ENCODE results near the gene BAZ1B. TPM values are rescaled to one million over a fixed set of nuclear protein-coding genes. Genes with fewer than 3 reads are reported as not detected.

Gene BAZ1B
- total RNA-seq, 3 donors from 2014 or later (not counting 1 experiment from before 2014, with no cell fraction given): 50.1 to 61.9 (median 59.9) TPM

GRCh38 chr7:73443548-73444255 lies 78.4 kb downstream of the BAZ1B start:
- Histone ChIP-seq H3K4me1 (ENCODE audit: control insufficient read depth, insufficient read depth, low read length) (no peaks in the 10 kb centered on the region), H3K4me3 (ENCODE audit: low read length) (no peak overlapping the region), H3K9me3 (ENCODE audit: control insufficient read depth, insufficient read depth, low read length) (no peaks in the 10 kb centered on the region), H3K27me3 (ENCODE audit: control insufficient read depth, insufficient read depth, low read length) (no peaks in the 10 kb centered on the region), H3K36me3 (ENCODE audit: control insufficient read depth, insufficient read depth, low read length) (peaks cover 82% of the 10 kb centered on the region), H3K27ac (ENCODE audit: low read length) (no peak overlapping the region)
- DNase-seq: no peak
- Mint-ChIP-seq H3K27me3 (ENCODE audit: low read depth in 2 of 2) (no peaks in the 10 kb centered on the region), H3K27ac (no peak overlapping the region), H3K9me3 (no peaks in the 10 kb centered on the region), H3K4me1 (peaks cover 3% of the 10 kb centered on the region in 2 donors), H3K36me3 (peaks cover 9% of the 10 kb centered on the region), H3K4me3 (no peak overlapping the region)
- no peak for TF ChIP-seq CTCF (IDR thresholded peaks at IDR 0.05)
- 97% methylated on average over 10 of the region's 12 CpGs for WGBS (ENCODE audit: insufficient coverage)
- intact Hi-C loops (cut with micrococcal nuclease): no loop called here
- no peak for ATAC-seq

- peaks cover 77% of the 10 kb centered on the region for H3K36me3 ChIP-seq (ENCODE audit: control insufficient read depth, insufficient read depth, low read length)
- Mint-ChIP-seq H3K9me3 (no peaks in the 10 kb centered on the region), H3K27ac (no peak overlapping the region), H3K27me3 (ENCODE audit: low read depth in 2 of 2) (no peaks in the 10 kb centered on the region), H3K4me1 (no peaks in the 10 kb centered on the region), H3K4me3 (no peak overlapping the region), H3K36me3 (peaks cover 9% of the 10 kb centered on the region)
- H3K27me3 ChIP-seq (ENCODE audit: control insufficient read depth, insufficient read depth, low read length): no peaks in the 10 kb centered on the region
- ATAC-seq (no peak), DNase-seq (no peak)
- no peaks in the 10 kb centered on the region for H3K9me3 ChIP-seq (ENCODE audit: control insufficient read depth, insufficient read depth, low read length)
- WGBS (ENCODE audit: insufficient coverage): 96% methylated on average over 11 of the region's 11 CpGs
- TF ChIP-seq CTCF (IDR thresholded peaks at IDR 0.05): no peak
- no peak overlapping the region for H3K27ac ChIP-seq (ENCODE audit: low read length)
- intact Hi-C loops (cut with micrococcal nuclease): no loop called here
- no peak overlapping the region for H3K4me3 ChIP-seq (ENCODE audit: low read length)
- no peaks in the 10 kb centered on the region for H3K4me1 ChIP-seq (ENCODE audit: control insufficient read depth, insufficient read depth, low read length)
These were observed 79.1 kb downstream of the BAZ1B start for GRCh38 chr7:73442903-73443500.

GRCh38 chr7:73442222-73442902 lies 79.7 kb downstream of the BAZ1B start:
- Histone ChIP-seq H3K36me3 (ENCODE audit: control insufficient read depth, insufficient read depth, low read length) (peaks cover 70% of the 10 kb centered on the region), H3K27ac (ENCODE audit: low read length) (no peak overlapping the region), H3K9me3 (ENCODE audit: control insufficient read depth, insufficient read depth, low read length) (no peaks in the 10 kb centered on the region), H3K27me3 (ENCODE audit: control insufficient read depth, insufficient read depth, low read length) (no peaks in the 10 kb centered on the region), H3K4me1 (ENCODE audit: control insufficient read depth, insufficient read depth, low read length) (no peaks in the 10 kb centered on the region), H3K4me3 (ENCODE audit: low read length) (no peak overlapping the region)
- no peak for TF ChIP-seq CTCF (IDR thresholded peaks at IDR 0.05)
- DNase-seq (no peak), ATAC-seq (no peak)
- H3K4me3 Mint-ChIP-seq: no peak overlapping the region
- no peak overlapping the region for H3K27ac Mint-ChIP-seq
- H3K36me3 Mint-ChIP-seq: peaks cover 9% of the 10 kb centered on the region
- no peaks in the 10 kb centered on the region for H3K4me1 Mint-ChIP-seq
- 96% methylated on average over 13 of the region's 13 CpGs for WGBS (ENCODE audit: insufficient coverage)
- H3K27me3 Mint-ChIP-seq (ENCODE audit: low read depth in 2 of 2): no peaks in the 10 kb centered on the region
- H3K9me3 Mint-ChIP-seq: no peaks in the 10 kb centered on the region
- intact Hi-C loops (cut with micrococcal nuclease): no loop called here
